Myocyte (in vitro differentiated cells): Measurements from ENCODE around the gene FAM216A. TPM values are rescaled to one million over a fixed set of nuclear protein-coding genes. Genes with fewer than 3 reads are reported as not detected.
"Not testable (repeated sequence)": the region's sequence is repeated elsewhere in the genome, so short reads cannot be mapped to it uniquely, and the experiment has no call there.

ENCODE experiments used
- DNase-seq: peaks from one replicate; pipeline ENCODE4 v3.0.0-alpha.2; 2012; ENCODE audit warnings: low read depth
- polyA plus RNA-seq: library from polyadenylated mRNA; unstranded; fragments of >200 nt; gene quantifications from one replicate; pipeline ENCODE4 v1.2.1, GENCODE V29; 2012; ENCODE audit warnings: missing spikeins
- total RNA-seq: library from RNA; depleted of rRNA; stranded (reverse); fragments of >200 nt; gene quantifications from 2 replicates; pipeline ENCODE4 v1.2.3, GENCODE V29; 2014

The FAM216A gene
- total RNA-seq: 32.7 and 40.7 TPM in 2 replicates
- 13.3 TPM for polyA plus RNA-seq

GRCh38 chr12:110468214-110469048 lies at the start of gene FAM216A, which contains the start of gene GPN3:
TSS of gene FAM216A (plus strand) at chr12:110468845. CDS start at chr12:110468876, 31 bp downstream.
TSS of gene GPN3 (minus strand) at chr12:110468257. CDS start at chr12:110468203, 54 bp downstream.
- peak; percentile 99 for DNase-seq

- not testable (repeated sequence) for DNase-seq
Measured at GRCh38 chr12:110420644-110421043, 48.0 kb upstream of the FAM216A start.

GRCh38 chr12:110421159-110421661 lies 47.4 kb upstream of the FAM216A start:
- no peak for DNase-seq

- no peak for DNase-seq
Measured at GRCh38 chr12:110421701-110422100, 46.9 kb upstream of the FAM216A start.

GRCh38 chr12:110424237-110424636 lies 44.4 kb upstream of the FAM216A start:
- DNase-seq: no peak

- DNase-seq: no peak
Measured at GRCh38 chr12:110426406-110426805, 42.2 kb upstream of the FAM216A start.

- not testable (repeated sequence) for DNase-seq
Measured at GRCh38 chr12:110429676-110430075, 39.0 kb upstream of the FAM216A start.

GRCh38 chr12:110431957-110432587 lies 36.6 kb upstream of the FAM216A start:
- no peak for DNase-seq

- no peak for DNase-seq
Measured at GRCh38 chr12:110436231-110436630, 32.4 kb upstream of the FAM216A start.

- DNase-seq: no peak
Measured at GRCh38 chr12:110444455-110444854, 24.2 kb upstream of the FAM216A start.

- peak; percentile 95 for DNase-seq
Measured at GRCh38 chr12:110449799-110450497, 18.7 kb upstream of the FAM216A start, which contains the start of gene ARPC3. TSS of gene ARPC3 (minus strand) at chr12:110450337. CDS start at chr12:110450260, 77 bp downstream.

GRCh38 chr12:110451263-110451662 lies 17.4 kb upstream of the FAM216A start:
- DNase-seq: no peak

GRCh38 chr12:110453569-110454296 lies 14.9 kb upstream of the FAM216A start:
- no peak for DNase-seq

- no peak for DNase-seq
Measured at GRCh38 chr12:110458756-110459155, 9.9 kb upstream of the FAM216A start.

- not testable (repeated sequence) for DNase-seq
Measured at GRCh38 chr12:110461189-110461588, 7.5 kb upstream of the FAM216A start.

- no peak for DNase-seq
Measured at GRCh38 chr12:110465024-110465423, 3.6 kb upstream of the FAM216A start.

GRCh38 chr12:110465765-110466164 lies 2.9 kb upstream of the FAM216A start:
- not testable (repeated sequence) for DNase-seq

GRCh38 chr12:110466791-110467190 lies 1.9 kb upstream of the FAM216A start:
- no peak for DNase-seq

GRCh38 chr12:110467847-110468213 lies 815 bp upstream of the FAM216A start:
- no peak for DNase-seq

GRCh38 chr12:110475426-110475825 lies 6.8 kb downstream of the FAM216A start:
- DNase-seq: no peak
